GOT3 (cell line): ENCODE results near the gene ECT2L.

Experiments used
- DNase-seq: peaks from one replicate; lab custom pipeline; 2025; ENCODE audit warnings: mixed read lengths; lab: John Stamatoyannopoulos, UW

Gene ECT2L

GRCh38 chr6:138803861-138804260 is 8.0 kb downstream of the ECT2L start:
- no peak for DNase-seq

- no peak for DNase-seq
These were observed 9.3 kb downstream of the ECT2L start for GRCh38 chr6:138805016-138805765.

- no peak for DNase-seq
These were observed 11.0 kb downstream of the ECT2L start for GRCh38 chr6:138806889-138807288.

- no peak for DNase-seq
These were observed 13.8 kb downstream of the ECT2L start for GRCh38 chr6:138809677-138810076.

GRCh38 chr6:138811866-138812265 is 16.0 kb downstream of the ECT2L start:
- DNase-seq = no peak

GRCh38 chr6:138814179-138814834 is 18.4 kb downstream of the ECT2L start:
- DNase-seq = no peak

GRCh38 chr6:138815221-138815620 is 19.3 kb downstream of the ECT2L start:
- DNase-seq = no peak

- no peak for DNase-seq
These were observed 20.1 kb downstream of the ECT2L start for GRCh38 chr6:138815797-138816528.

- no peak for DNase-seq
These were observed 21.9 kb downstream of the ECT2L start for GRCh38 chr6:138817799-138818198.

GRCh38 chr6:138818496-138819194 is 22.8 kb downstream of the ECT2L start:
- no peak for DNase-seq

GRCh38 chr6:138821519-138821918 is 25.6 kb downstream of the ECT2L start:
- DNase-seq = no peak

- DNase-seq = no peak
These were observed 28.7 kb downstream of the ECT2L start for GRCh38 chr6:138824482-138825144.

GRCh38 chr6:138830248-138830647 is 34.4 kb downstream of the ECT2L start:
- no peak for DNase-seq

GRCh38 chr6:138832182-138832581 is 36.3 kb downstream of the ECT2L start:
- DNase-seq = no peak

GRCh38 chr6:138833816-138834539 is 38.1 kb downstream of the ECT2L start:
- DNase-seq = no peak

- no peak for DNase-seq
These were observed 41.4 kb downstream of the ECT2L start for GRCh38 chr6:138837246-138837645.

- no peak for DNase-seq
These were observed 48.3 kb downstream of the ECT2L start for GRCh38 chr6:138844192-138844591.

GRCh38 chr6:138847884-138848283 is 52.0 kb downstream of the ECT2L start:
- no peak for DNase-seq

- no peak for DNase-seq
These were observed 52.6 kb downstream of the ECT2L start for GRCh38 chr6:138848461-138848860.

GRCh38 chr6:138849791-138850190 is 53.9 kb downstream of the ECT2L start:
- DNase-seq = no peak

GRCh38 chr6:138856654-138857053 is 60.8 kb downstream of the ECT2L start:
- DNase-seq = no peak
